ENCODE results near the gene LIN54. TPM values are rescaled to one million over a fixed set of nuclear protein-coding genes. Genes with fewer than 3 reads are reported as not detected.

LIN54 gene
- total and polyA plus RNA-seq, 9 of the 15 experiments (the other 6 are each of a cell fraction or from before 2014, with no cell fraction given) = 2.2 to 22.5 (median 15.8) TPM

DNA sequence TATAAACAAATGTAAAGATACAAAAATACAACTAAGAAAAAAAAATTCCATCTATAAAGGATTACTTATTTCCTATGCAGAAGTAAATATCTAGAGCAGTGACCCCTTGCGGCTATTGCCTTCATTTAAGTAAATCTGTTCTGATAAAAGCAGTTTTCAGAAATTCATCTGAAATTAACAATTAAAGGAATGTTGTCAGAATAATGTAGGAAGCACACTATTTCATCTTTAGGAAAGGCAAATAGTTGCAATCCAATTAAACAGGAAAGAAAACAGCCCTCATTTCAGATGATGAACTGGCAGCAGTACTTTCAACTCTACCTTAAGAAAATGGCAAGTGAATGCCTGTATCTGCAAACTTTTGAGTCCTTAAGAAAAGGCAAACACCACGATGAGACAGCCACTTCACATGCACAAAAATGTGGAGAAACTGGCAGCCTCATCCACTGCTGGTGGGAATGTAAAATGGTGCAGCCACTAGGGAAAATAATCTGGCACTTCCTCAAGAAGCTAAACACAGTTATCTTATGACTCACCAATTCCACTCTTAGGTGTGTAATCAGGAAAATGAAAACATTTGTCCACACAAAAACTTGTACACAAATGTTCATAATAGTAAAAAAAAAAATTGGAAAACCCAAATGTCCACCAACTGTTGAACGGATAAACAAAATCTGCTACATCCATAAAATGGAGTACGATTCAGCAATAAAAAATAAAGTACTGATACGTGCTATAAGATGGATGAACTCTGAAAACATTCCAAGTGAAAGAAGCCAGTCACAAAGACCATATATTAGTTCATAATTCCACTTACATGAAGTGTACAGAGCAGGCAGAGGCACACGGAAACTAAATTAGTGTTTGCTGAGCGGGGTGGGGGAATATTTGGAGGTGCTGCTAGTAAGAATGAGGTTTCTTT, 112.0 kb downstream of the LIN54 start (continued):
- TF ChIP-seq AFF4 (CRISPR knock-in tag; IDR thresholded peaks at IDR 0.05) = peak; percentile 75; the same call in 1 of the 2 replicates
- TF ChIP-seq NFE2 (IDR thresholded peaks at IDR 0.05; ENCODE audit: low read depth) = no peak
- peak; percentile 92 for TF ChIP-seq FOSL1 (tag; conservative IDR thresholded peaks at IDR 0.05)
- 0 out of 2 replicates have a peak, but pooled peaks have one; percentile 1 for TF ChIP-seq MAFK (IDR thresholded peaks at IDR 0.05; ENCODE audit: low read length)
- 0 out of 4 replicates have a peak, but pooled peaks of 1 of the 2 experiments have one; percentile 44 for TF ChIP-seq MLLT1 (IDR thresholded peaks at IDR 0.05)
- TF ChIP-seq CHD1 (IDR thresholded peaks at IDR 0.05; ENCODE audit: low read length) = peak; percentile 23
- TF ChIP-seq SMARCC2 (IDR thresholded peaks at IDR 0.05; ENCODE audit: low read depth) = peak; percentile 48; the same call in 1 of the 2 replicates
- TF ChIP-seq MNT (conservative IDR thresholded peaks at IDR 0.05) = 0 out of 4 replicates have a peak, but pooled peaks of 1 of the 2 experiments have one; percentile 7
- no peak for TF ChIP-seq ZNF124 (CRISPR knock-in tag; IDR thresholded peaks at IDR 0.05)
- TF ChIP-seq JUN (IDR thresholded peaks at IDR 0.05; ENCODE audit: borderline replicate concordance, low read depth, low read length) = peak; percentile 65; the same call in 1 of the 2 replicates
- TF ChIP-seq JUN (CRISPR knock-in tag; IDR thresholded peaks at IDR 0.05; ENCODE audit: borderline replicate concordance) = no peak
- 0 out of 4 replicates have a peak, but pooled peaks of 1 of the 2 experiments have one; percentile 19 for TF ChIP-seq FOXK2 (conservative IDR thresholded peaks at IDR 0.05 in 1 of 2, IDR thresholded peaks at IDR 0.05 in 1 of 2; ENCODE audit: low read depth in 2 of 2)
- peak; percentile 25; the same call in 1 of the 2 replicates for TF ChIP-seq EP400 (IDR thresholded peaks at IDR 0.05)
- no peak for TF ChIP-seq HDAC3 (IDR thresholded peaks at IDR 0.05; ENCODE audit: borderline replicate concordance, partially characterized antibody)
- TF ChIP-seq HMGN3 (IDR thresholded peaks at IDR 0.05; ENCODE audit: borderline replicate concordance, extremely low read depth, insufficient read length, low read depth, low read length) = no peak
- TF ChIP-seq ZNF316 (IDR thresholded peaks at IDR 0.05) = peak; percentile 22; the same call in 1 of the 2 replicates
- peak in 2 of 3 experiments; percentile 11 to 62; a peak in 3 of 6 replicates for TF ChIP-seq CTCF (IDR thresholded peaks at IDR 0.05 in 2 of 3, conservative IDR thresholded peaks at IDR 0.05 in 1 of 3; ENCODE audit: insufficient read depth in 2 of 3, low read depth in 1 of 3, low read length in 3 of 3)
